SK-N-SH (cell line): ENCODE results near the gene TRPC4AP. TPM values are rescaled to one million over a fixed set of nuclear protein-coding genes. Genes with fewer than 3 reads are reported as not detected.

Source experiments
- CTCF ChIA-PET: fragments of 300-600, 350-600 bp; formaldehyde crosslinking; extraction: SDS; loops from one replicate; lab custom pipeline; 2021; lab: Yijun Ruan, JAX
- POLR2A ChIA-PET: fragments of 350-600 bp; sonication (Branson Sonifier 250); formaldehyde crosslinking; extraction: SDS; loops from one replicate; lab custom pipeline; 2020; ENCODE audit warnings: antibody characterized with exemption, inconsistent platforms; lab: Yijun Ruan, JAX
- DNase-seq: peaks from one replicate; pipeline ENCODE4 v3.0.0; 2012
- H2AFZ ChIP-seq: fragments of 200-600 bp; sonication (generic); 2 replicates; pipeline ENCODE4 v1.8.1; 2016; ENCODE audit warnings: antibody characterized with exemption, mild to moderate bottlenecking, low read depth
- H3F3A ChIP-seq: fragments of 200-600 bp; sonication (generic); replicated peaks from 2 replicates; pipeline ENCODE3; 2016; ENCODE audit warnings: antibody characterized with exemption, mild to moderate bottlenecking; ENCODE audit not compliant: insufficient read depth
- H3K27ac ChIP-seq, 2 experiments: fragments of 200-500 bp in 1 of 2; fragments of 200-600 bp in 1 of 2; sonication (Bioruptor generic) in 1 of 2; sonication (generic), shearing (Covaris generic) in 1 of 2; 2 replicates each; pipeline versions ENCODE4 v1.5.1 to v1.6.1; 2014 to 2016; ENCODE audit warnings: low read depth in 2 of 2, inconsistent platforms in 1 of 2, low read length in 1 of 2, mild to moderate bottlenecking in 1 of 2, mixed read lengths in 1 of 2
- H3K27me3 ChIP-seq: fragments of 200-600 bp; sonication (generic), shearing (Covaris generic); 2 replicates; pipeline ENCODE4 v1.6.1; 2016; ENCODE audit warnings: mixed run types; ENCODE audit not compliant: insufficient read depth
- H3K36me3 ChIP-seq, 2 experiments: fragments of 200-500 bp in 1 of 2; fragments of 200-600 bp in 1 of 2; sonication (Bioruptor generic) in 1 of 2; sonication (generic) in 1 of 2; replicated peaks in 1 of 2; 2 replicates each; pipeline versions ENCODE3 to v1.5.1; 2014 to 2016; ENCODE audit warnings: low read length in 1 of 2, mild to moderate bottlenecking in 1 of 2; ENCODE audit not compliant: insufficient read depth in 2 of 2, control insufficient read depth in 1 of 2
- H3K4me1 ChIP-seq, 2 experiments: fragments of 200-500 bp in 1 of 2; fragments of 200-600 bp in 1 of 2; sonication (Bioruptor generic) in 1 of 2; sonication (generic), shearing (Covaris generic) in 1 of 2; 2 replicates each; pipeline versions ENCODE4 v1.5.1 to v1.6.1; 2014 to 2016; ENCODE audit warnings: low read depth in 1 of 2, low read length in 1 of 2, mixed run types in 1 of 2; ENCODE audit not compliant: insufficient read depth in 2 of 2, control insufficient read depth in 1 of 2
- H3K4me2 ChIP-seq: fragments of 200-600 bp; sonication (generic), shearing (Covaris generic); 2 replicates; pipeline ENCODE4 v1.6.1; 2017; ENCODE audit warnings: mixed run types
- H3K4me3 ChIP-seq, 2 experiments: fragments of 200-500 bp in 1 of 2; fragments of 200-600 bp in 1 of 2; sonication (Bioruptor generic) in 1 of 2; sonication (generic), shearing (Covaris generic) in 1 of 2; 2 replicates each; pipeline versions ENCODE4 v1.5.1 to v1.8.1; 2014 to 2016; ENCODE audit warnings: low read depth in 2 of 2, inconsistent platforms in 1 of 2, low read length in 1 of 2, mild to moderate bottlenecking in 1 of 2, mixed read lengths in 1 of 2, moderate library complexity in 1 of 2
- H3K79me2 ChIP-seq: fragments of 200-600 bp; sonication (generic); 2 replicates; pipeline ENCODE4 v1.8.1; 2017; ENCODE audit warnings: mild to moderate bottlenecking; ENCODE audit not compliant: insufficient read depth
- H3K9ac ChIP-seq: fragments of 200-600 bp; sonication (generic); 2 replicates; pipeline ENCODE4 v1.6.1; 2017; ENCODE audit warnings: mixed run types
- H3K9me2 ChIP-seq: fragments of 200-600 bp; sonication (generic); 2 replicates; pipeline ENCODE4 v1.6.1; 2017; ENCODE audit warnings: mixed run types
- H3K9me3 ChIP-seq: fragments of 200-600 bp; sonication (generic); 2 replicates; pipeline ENCODE4 v1.6.1; 2017; ENCODE audit warnings: mixed run types, mild to moderate bottlenecking, moderate library complexity
- H4K20me1 ChIP-seq: fragments of 200-600 bp; sonication (generic); 2 replicates; pipeline ENCODE4 v1.6.1; 2017; ENCODE audit warnings: mild to moderate bottlenecking, mixed run types; ENCODE audit not compliant: insufficient read depth
- CHD2 ChIP-seq: fragments of 150-350 bp; IDR thresholded peaks from 2 replicates; pipeline ENCODE4 v1.6.1; 2018; ENCODE audit warnings: low read length; ENCODE audit not compliant: partially characterized antibody
- EZH2phosphoT487 ChIP-seq: fragments of 200-600 bp; sonication (generic); IDR thresholded peaks from 2 replicates; pipeline ENCODE4 v1.6.1; 2017; ENCODE audit warnings: low read depth, mixed run types, mild to moderate bottlenecking, antibody characterized with exemption, moderate library complexity, borderline replicate concordance
- FOSL2 ChIP-seq: IDR thresholded peaks from 2 replicates; pipeline ENCODE4 v1.4.0; 2012; ENCODE audit warnings: low read depth, mild to moderate bottlenecking, moderate library complexity, borderline replicate concordance
- FOXM1 ChIP-seq: IDR thresholded peaks from 2 replicates; pipeline ENCODE4 v1.4.0; 2012; ENCODE audit warnings: low read depth, mild to moderate bottlenecking
- GABPA ChIP-seq: IDR thresholded peaks from 2 replicates; pipeline ENCODE4 v1.4.0; 2012; ENCODE audit warnings: low read depth, mild to moderate bottlenecking
- MAX ChIP-seq: IDR thresholded peaks from 2 replicates; pipeline ENCODE4 v1.4.0; 2012; ENCODE audit warnings: low read depth
- MEF2A ChIP-seq: IDR thresholded peaks from 2 replicates; pipeline ENCODE4 v1.4.0; 2012; ENCODE audit warnings: low read depth, borderline replicate concordance
- NFIC ChIP-seq: IDR thresholded peaks from 2 replicates; pipeline ENCODE4 v1.4.0; 2012; ENCODE audit warnings: borderline replicate concordance
- NRF1 ChIP-seq: IDR thresholded peaks from 2 replicates; pipeline ENCODE4 v1.6.1; 2012; ENCODE audit warnings: low read depth, mild to moderate bottlenecking, low read length
- PBX3 ChIP-seq: IDR thresholded peaks from 2 replicates; pipeline ENCODE4; 2012
- TAF1 ChIP-seq: IDR thresholded peaks from 2 replicates; pipeline ENCODE4 v1.6.1; 2012; ENCODE audit warnings: low read depth, mild to moderate bottlenecking, low read length, moderate library complexity, borderline replicate concordance
- TEAD4 ChIP-seq: IDR thresholded peaks from 2 replicates; pipeline ENCODE4 v1.4.0; 2012; ENCODE audit warnings: mild to moderate bottlenecking, borderline replicate concordance; ENCODE audit not compliant: insufficient read depth
- WGBS: methylation state at CpG from one replicate; pipeline ENCODE4 v1.1.6; 2017; ENCODE audit warnings: low lambda C conversion rate; 5-methylcytosine and 5-hydroxymethylcytosine counted together
- polyA plus RNA-seq, 3 experiments: library from polyadenylated mRNA; depleted of rRNA; stranded (reverse); fragments of >200 nt; gene quantifications; 2 replicates each; pipeline ENCODE4 v1.2.3, GENCODE V29; 2012

Gene TRPC4AP
- polyA plus RNA-seq, 1 of the 3 experiments (the other 2 are of a cell fraction) = 57.4 TPM

- Histone ChIP-seq H2AFZ (peak overlapping the region; percentile 37; the same call in 1 of the 2 replicates), H3K36me3 (peaks cover 8 to 11% of the 10 kb centered on the region in 2 experiments), H3K9ac (peak overlapping the region; percentile 37), H3K27me3 (no peaks in the 10 kb centered on the region), H4K20me1 (no peaks in the 10 kb centered on the region), H3F3A (peaks cover 29% of the 10 kb centered on the region), H3K9me2 (no peaks in the 10 kb centered on the region), H3K4me2 (0 out of 2 replicates have a peak overlapping the region, but pooled peaks have one; percentile 3), H3K79me2 (no peaks in the 10 kb centered on the region), H3K27ac (peak overlapping the region in 1 of 2 experiments; percentile 82; a peak in 2 of 4 replicates), H3K4me1 (peaks cover 0 to 17% of the 10 kb centered on the region in 2 experiments; a peak in 1 of 4 replicates), H3K9me3 (no peaks in the 10 kb centered on the region), H3K4me3 (no peak overlapping the region)
- no peak for DNase-seq
- TF ChIP-seq MEF2A (no peak), FOSL2 (peak; percentile 10; the same call in 1 of the 2 replicates)
- ChIA-PET POLR2A (no interaction called here), CTCF (interaction anchor here (2.4 kb wide), 1 partner anchor 16 kb away, joined by 11 read pairs; no protein-coding TSS in a partner anchor)
- WGBS = 31% methylated on average over 4 of the region's 4 CpGs
Measured at GRCh38 chr20:35111141-35111888, 18.7 kb upstream of the TRPC4AP start.

- no peak overlapping the region for H3K4me2 ChIP-seq
- no peak overlapping the region for H3K9ac ChIP-seq
- H3K4me3 ChIP-seq = no peak overlapping the region
- H3K9me2 ChIP-seq = no peaks in the 10 kb centered on the region
- peaks cover 33% of the 10 kb centered on the region for H3F3A ChIP-seq
- H3K79me2 ChIP-seq = no peaks in the 10 kb centered on the region
- no peaks in the 10 kb centered on the region for H4K20me1 ChIP-seq
- POLR2A ChIA-PET = no interaction called here
- H3K4me1 ChIP-seq = peaks cover 0 to 15% of the 10 kb centered on the region in 2 experiments; a peak in 1 of 4 replicates
- H3K27me3 ChIP-seq = no peaks in the 10 kb centered on the region
- no peaks in the 10 kb centered on the region for H3K9me3 ChIP-seq
- TF ChIP-seq NRF1 = no peak
- TF ChIP-seq FOXM1 = no peak
- no peak for TF ChIP-seq TAF1
- TF ChIP-seq CHD2 = no peak
- no peak for TF ChIP-seq TEAD4
- no peak for TF ChIP-seq NFIC
- no peak for TF ChIP-seq PBX3
- no peak for TF ChIP-seq EZH2phosphoT487
- TF ChIP-seq MAX = no peak
- no peak for TF ChIP-seq GABPA
- TF ChIP-seq, all 33 proteins: peak for 0
- WGBS = 91% methylated on average over 4 of the region's 4 CpGs
- H2AFZ ChIP-seq = no peak overlapping the region
- DNase-seq = no peak
- CTCF ChIA-PET = interaction anchor here (1.0 kb wide), 1 partner anchor 13 kb away, joined by 3 read pairs; no protein-coding TSS in a partner anchor
- peaks cover 0 to 4% of the 10 kb centered on the region in 2 experiments for H3K36me3 ChIP-seq
- H3K27ac ChIP-seq = no peak overlapping the region
Measured at GRCh38 chr20:35108921-35109320, 16.3 kb upstream of the TRPC4AP start.
